GM12878 (cell line): ENCODE results near the gene TGFBR1.

Source experiments
- CEBPB ChIP-seq, 2 experiments: fragments of 150-350 bp in 1 of 2; IDR thresholded peaks; 2 replicates each; pipeline ENCODE4 v1.6.1; 2012 to 2014; ENCODE audit warnings: low read depth in 2 of 2, low read length in 2 of 2, borderline replicate concordance in 1 of 2, inconsistent platforms in 1 of 2
- CHD1 ChIP-seq: IDR thresholded peaks from 2 replicates; pipeline ENCODE4 v1.6.1; 2012; ENCODE audit warnings: low read depth, low read length, improper control_type of control experiment
- CHD2 ChIP-seq: IDR thresholded peaks from 2 replicates; pipeline ENCODE4 v1.6.1; 2011; ENCODE audit warnings: low read depth, low read length, improper control_type of control experiment, borderline replicate concordance
- CTCF ChIP-seq, 3 experiments: IDR thresholded peaks in 2 of 3; conservative IDR thresholded peaks in 1 of 3; 2 replicates each; pipeline ENCODE4 v1.5.1; 2011; ENCODE audit warnings: low read depth in 3 of 3, low read length in 3 of 3, mild to moderate bottlenecking in 3 of 3, control low read depth in 2 of 3, moderate library complexity in 2 of 3, inconsistent platforms in 1 of 3, mixed read lengths in 1 of 3; ENCODE audit not compliant: control insufficient read depth in 2 of 3, insufficient read depth in 1 of 3; ENCODE audit errors: extremely low read depth in 1 of 3
- NFIC ChIP-seq: IDR thresholded peaks from 2 replicates; pipeline ENCODE4 v1.6.1; 2012; ENCODE audit warnings: low read depth, mild to moderate bottlenecking, inconsistent platforms, low read length, moderate library complexity
- POLR2A ChIP-seq: IDR thresholded peaks from 2 replicates; pipeline ENCODE4 v1.6.1; 2011; ENCODE audit warnings: low read depth, mild to moderate bottlenecking, low read length

- no peak for TF ChIP-seq CTCF (IDR thresholded peaks at IDR 0.05 in 2 of 3, conservative IDR thresholded peaks at IDR 0.05 in 1 of 3; ENCODE audit: control insufficient read depth in 2 of 3, extremely low read depth in 1 of 3, insufficient read depth in 1 of 3, low read depth in 3 of 3, low read length in 3 of 3)
- no peak for TF ChIP-seq CHD1
- no peak for TF ChIP-seq CHD2
- no peak for TF ChIP-seq POLR2A
- TF ChIP-seq NFIC, result no peak
- no peak for TF ChIP-seq CEBPB (IDR thresholded peaks at IDR 0.05; ENCODE audit: borderline replicate concordance in 1 of 2, low read depth in 2 of 2, low read length in 2 of 2)
These were observed 14.4 kb upstream of the TGFBR1 start for GRCh38 chr9:99090336-99091130.
